ENCODE data around the gene BATF. TPM values are rescaled to one million over a fixed set of nuclear protein-coding genes. Genes with fewer than 3 reads are reported as not detected.

BATF gene
- total and polyA plus RNA-seq, 2 of the 8 experiments (the other 6 are each of a cell fraction or from before 2014, with no cell fraction given) = not detected

DNA sequence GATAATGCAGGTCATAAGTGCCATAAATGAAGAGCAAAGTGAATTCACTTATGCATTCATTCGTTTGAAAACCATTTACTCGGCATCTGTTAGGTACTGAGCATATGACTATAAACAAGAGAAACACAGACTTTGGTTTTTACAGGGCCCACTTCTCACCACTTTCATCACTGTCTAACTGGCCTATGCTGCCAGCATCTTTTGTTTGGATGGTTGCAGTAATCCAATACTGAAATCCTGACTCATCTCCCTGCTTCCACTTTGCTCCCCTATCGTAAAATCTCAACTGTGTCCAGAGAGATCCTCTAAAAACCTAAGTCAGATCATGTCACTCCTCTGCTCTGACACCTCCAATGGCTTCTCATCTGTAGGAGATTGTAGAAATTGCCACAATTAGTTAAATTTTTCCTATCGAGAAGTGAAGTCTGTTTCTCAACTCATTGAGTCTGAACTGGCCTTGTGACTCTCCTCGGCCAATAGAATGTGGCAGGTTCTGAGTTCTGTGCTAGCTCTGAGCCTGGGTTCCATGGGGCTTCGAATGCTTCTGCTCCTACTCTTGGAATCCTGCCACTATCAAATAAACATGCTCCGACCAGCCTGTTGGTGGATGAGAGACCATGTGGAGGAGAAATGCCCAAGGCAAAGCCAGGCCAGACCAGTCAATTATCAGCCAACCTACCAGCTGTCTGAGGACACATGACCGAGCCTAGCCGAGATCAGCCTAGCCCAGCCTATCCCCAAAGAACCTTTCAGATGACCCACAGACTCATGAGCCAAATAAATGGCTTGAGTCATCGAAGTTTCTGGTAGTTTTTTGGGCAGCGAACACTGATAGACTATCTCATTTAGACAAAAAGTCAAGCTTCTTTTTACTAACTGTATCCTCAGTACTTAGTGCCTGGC, 2.2 kb upstream of the BATF start (continued):
- TF ChIP-seq, protein P1, sequence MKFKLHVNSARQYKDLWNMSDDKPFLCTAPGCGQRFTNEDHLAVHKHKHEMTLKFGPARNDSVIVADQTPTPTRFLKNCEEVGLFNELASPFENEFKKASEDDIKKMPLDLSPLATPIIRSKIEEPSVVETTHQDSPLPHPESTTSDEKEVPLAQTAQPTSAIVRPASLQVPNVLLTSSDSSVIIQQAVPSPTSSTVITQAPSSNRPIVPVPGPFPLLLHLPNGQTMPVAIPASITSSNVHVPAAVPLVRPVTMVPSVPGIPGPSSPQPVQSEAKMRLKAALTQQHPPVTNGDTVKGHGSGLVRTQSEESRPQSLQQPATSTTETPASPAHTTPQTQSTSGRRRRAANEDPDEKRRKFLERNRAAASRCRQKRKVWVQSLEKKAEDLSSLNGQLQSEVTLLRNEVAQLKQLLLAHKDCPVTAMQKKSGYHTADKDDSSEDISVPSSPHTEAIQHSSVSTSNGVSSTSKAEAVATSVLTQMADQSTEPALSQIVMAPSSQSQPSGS (IDR thresholded peaks at IDR 0.05; ENCODE audit: low read length) = no peak

Data from H1 (cell line).